GM18873 (cell line): ENCODE data around the gene LAPTM5.

Source experiments
- ATAC-seq: cut with Tn5 transposase; IDR thresholded peaks from one replicate; pipeline ENCODE4 v1.9.1; 2021; ENCODE audit warnings: mild to moderate bottlenecking, moderate library complexity, moderate number of reproducible peaks; ENCODE audit not compliant: unreplicated experiment, low FRiP score

LAPTM5 gene

DNA sequence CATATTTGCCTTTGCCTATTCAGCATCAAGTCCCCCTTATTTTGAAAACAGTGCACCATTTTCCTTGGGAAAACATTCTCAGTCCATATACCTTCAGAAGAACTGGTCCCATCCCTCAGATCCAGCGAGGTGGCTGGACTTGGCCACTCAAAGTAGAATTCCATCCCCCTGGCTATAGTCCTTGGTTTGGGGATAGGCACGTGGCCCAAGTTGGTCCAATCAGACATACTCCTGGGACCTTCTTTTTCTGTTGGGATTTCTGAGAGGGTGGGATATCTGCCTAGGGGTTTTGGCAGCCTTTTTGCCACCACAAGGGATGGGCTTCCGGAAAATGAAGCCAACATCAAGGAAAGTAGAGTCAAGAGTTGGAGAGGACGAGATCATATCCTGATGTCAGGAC lies 23.5 kb downstream of the LAPTM5 start:
- no peak for ATAC-seq

DNA sequence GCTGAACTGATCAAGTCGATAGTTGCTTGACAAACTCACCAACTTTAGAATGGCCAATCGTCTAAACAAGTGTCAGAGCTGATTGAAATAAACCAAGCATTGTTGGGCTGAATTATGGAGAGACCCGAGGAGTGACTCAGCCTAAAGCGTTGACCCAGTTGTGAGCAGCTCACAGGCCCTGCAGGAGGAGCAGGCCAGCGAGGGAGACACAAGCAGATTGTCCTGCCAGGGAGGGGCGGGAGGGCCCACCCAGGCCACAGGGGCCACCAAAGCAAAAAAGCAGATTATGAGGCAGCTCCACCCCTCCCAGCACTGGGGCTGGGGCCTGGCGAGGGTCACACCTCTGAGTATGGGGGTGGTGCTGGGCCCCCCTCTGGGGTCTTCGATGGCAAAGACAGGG lies 24.1 kb downstream of the LAPTM5 start:
- no peak for ATAC-seq

DNA sequence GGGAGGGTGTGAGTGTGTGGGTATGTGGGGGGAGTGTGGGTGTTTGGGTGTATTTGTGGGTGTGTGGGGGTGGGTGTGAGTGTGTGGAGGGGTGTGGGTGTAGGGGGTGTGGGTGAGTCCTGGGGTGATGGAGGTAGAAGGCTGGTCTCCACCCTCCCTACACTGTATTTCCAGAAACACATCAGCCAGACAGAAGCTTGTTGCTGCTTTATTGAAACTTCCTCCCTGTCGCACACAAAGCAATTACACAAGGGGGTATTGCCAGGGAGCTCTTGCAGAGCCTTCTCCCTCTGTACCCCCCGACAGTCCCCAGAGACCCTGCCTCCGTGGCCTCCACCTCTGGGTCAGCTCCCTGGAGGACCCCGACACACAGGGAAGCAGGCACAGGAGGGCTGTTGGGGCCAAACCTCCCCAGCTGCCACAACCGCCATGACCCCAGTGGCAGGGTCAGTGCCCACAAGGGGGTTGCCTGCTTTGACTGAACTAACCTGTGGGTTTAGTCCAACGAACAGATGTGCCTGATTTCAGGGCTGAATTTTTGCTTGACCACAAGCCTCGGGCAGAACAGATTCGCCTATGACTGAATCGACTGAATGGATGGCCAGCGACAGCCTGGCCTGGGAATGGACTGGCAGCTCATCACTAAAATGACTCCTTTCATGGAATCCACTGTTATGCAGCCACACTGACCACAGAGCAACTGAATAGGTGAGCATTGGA lies 25.1 kb downstream of the LAPTM5 start:
- peak; percentile 44 for ATAC-seq

DNA sequence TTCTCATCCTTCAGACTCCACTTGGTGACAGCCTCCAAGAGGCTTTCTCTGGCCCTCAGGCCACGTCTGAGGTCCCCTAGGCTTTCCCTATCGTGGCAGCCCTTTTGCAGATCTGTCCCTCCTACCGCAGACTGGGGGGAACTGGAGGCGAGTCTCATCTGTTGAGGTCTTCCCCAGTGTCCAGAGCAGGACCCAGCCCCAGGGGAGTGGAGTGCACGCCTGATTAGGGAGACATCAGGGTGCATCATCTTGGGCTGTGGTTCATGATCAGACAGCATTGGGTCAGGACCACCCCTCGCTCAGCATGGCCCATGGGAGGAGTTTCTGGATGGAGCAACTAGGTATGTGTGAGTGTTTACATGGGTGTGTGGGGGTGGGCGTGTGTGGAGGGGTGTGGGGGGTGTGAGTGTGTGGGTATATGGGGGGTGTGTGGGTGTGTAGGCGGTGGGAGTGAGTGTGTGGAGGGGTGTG lies 25.7 kb downstream of the LAPTM5 start:
- ATAC-seq = no peak

DNA sequence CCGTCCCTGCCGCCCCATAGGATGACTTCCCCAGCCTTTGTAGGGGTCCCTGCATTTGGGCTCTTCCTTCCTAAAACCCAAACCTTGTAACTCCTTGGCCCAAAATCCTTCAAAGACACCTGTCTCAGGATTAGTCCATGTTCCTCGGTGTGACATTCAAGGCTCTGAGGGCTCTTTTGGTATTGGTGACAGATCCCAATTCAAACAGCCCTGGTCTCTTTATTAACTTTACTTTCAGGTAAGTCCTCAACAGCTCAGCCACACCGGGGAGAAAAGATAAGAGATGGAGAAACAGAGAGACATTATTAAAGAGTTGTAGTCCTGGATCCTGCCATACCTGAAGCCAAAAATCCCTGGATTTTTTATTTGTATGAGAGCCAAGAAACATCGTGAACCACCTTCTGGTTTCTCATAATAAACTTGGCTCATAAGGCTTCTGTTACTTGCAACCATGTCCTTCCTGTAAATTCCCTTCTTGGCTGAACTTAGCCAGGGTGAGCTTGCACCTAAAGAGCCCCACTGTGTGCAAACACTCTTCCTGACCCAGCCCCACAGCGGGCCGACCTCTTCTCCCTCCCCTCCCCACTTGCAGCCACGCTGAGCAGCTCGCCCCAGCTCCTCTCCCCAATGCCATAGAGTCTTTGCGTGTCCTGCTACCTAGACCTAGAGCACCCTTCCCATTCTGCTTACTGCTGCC lies 26.3 kb downstream of the LAPTM5 start:
- no peak for ATAC-seq

DNA sequence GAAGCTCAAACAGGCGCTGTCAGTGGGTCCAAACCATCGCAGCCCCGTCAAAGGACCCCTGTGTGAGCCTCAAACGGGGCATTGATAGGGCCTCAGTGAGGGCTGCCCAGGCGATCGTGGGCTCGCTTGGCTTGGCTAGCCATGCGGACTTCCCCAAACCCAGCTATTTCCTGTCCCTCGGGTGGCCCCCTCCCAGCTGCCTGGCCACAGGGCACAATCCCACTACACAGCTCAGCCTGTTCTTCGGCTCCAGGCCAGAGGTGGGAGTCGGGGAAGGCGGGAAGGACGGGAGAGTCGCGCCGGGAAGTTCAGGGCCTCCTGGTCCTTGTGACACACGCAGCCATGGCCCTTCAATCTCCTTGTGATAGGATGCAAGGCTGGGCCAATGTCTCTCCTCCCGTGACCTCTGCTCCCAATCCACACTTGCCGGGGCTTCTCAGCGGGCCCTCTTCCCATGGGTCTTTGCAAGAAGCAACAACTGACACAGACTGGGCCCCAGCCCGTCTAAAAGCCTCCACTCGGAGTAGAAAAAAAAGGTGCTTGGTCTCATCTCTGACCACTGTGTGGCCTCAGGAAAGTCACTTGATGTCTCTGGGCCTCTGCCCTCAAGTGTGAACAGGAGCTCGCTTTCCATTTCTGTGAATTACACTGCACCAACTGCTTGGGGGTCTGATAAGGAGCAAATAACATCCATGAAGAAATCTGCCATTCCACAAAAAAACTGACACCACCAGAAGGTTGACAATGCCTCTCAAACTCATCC lies 27.0 kb downstream of the LAPTM5 start:
- no peak for ATAC-seq

DNA sequence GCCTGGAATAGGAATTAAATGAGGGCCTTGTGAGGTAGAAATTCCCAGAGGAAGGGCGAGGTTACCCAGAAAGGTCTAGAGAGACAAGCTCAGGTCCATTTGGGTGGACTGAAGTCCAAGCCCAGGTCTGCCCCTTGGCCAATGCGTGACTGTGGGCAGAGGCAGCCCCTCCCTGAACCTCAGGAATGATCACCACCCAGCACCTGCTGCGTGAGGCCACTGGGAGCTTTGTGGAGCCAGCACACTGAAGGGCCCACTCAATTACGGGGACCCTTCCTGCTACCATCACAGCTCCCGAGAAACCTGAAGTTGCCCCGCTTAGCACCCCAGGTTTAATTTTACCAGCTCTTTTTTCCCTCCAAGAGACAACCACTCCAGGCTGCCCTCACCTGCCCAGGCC lies 27.7 kb downstream of the LAPTM5 start:
- ATAC-seq = no peak

DNA sequence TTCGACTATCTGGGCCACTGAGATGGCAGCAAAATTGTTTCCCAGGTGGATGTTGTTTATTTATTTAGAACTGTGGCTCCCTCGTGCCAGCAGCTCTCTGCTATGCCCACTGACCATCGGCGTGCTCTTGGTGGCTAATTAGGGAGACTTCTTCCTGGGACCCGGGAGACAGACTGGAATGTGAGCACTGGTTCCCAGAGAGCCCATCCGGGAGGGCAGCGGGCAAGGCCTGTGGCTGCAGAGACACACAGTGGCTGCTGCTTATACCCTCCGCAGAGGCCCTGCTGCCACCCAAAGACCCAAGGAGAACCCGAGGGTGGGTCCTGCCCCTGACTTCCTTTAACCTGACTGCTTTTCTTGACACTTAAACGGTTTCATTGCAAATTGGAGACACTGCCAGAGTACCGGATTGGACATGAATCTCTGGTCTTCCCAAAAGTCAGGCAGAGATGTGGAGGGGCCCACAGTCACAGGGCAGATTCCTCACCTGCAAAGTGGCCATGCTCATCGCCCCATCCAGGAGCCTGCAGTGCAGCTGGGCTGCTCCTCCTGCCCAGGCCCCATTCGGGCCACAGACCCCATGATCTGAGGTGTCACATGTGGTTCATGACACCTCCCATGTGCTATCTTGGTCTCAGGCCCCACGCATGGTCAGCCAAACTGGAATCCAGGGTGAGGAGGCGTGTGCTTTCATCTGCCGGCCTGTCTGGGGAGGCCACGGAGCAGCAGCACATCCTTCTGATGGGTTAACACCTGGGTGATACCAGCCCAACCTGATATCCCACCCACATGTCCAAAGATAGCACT lies 28.5 kb downstream of the LAPTM5 start:
- no peak for ATAC-seq

DNA sequence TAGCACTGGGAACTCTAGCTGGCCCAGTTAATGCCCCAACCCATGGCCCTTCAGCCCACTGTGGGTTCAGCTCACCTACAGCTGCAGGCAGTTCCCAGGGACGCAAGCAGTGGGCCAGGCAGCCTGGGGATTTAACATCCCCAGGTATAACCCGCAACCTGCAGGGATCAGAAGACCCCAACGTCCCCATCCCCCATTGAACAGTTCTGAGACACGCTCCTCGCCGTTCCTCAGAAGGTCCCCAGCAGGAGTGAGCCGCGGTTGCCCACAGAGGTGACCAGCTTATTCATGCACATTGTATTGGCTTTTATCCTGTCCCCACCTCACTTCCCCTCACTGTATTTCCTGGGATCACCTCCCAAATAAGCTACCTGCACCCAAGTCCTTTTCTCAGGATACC lies 29.2 kb downstream of the LAPTM5 start:
- no peak for ATAC-seq

DNA sequence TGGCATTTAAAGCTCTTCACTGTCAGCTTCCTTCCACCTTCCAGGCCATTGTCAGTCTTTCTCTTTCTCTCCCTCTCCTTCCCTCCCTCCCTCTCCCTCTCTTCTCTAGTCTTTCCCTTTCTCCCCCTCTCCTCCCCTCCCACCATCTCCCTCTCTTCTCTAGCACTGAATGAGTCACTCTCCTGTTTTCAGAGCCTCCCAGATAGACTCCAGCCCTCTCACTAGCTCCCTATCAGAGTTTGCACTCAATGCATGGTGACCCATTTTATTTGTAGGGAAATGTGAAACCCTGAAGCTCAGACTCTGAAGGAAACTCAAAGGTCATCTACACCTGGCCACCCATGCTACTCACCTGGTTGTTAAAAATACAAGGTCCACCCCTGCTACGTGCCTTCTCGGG lies 29.8 kb downstream of the LAPTM5 start:
- ATAC-seq = no peak

DNA sequence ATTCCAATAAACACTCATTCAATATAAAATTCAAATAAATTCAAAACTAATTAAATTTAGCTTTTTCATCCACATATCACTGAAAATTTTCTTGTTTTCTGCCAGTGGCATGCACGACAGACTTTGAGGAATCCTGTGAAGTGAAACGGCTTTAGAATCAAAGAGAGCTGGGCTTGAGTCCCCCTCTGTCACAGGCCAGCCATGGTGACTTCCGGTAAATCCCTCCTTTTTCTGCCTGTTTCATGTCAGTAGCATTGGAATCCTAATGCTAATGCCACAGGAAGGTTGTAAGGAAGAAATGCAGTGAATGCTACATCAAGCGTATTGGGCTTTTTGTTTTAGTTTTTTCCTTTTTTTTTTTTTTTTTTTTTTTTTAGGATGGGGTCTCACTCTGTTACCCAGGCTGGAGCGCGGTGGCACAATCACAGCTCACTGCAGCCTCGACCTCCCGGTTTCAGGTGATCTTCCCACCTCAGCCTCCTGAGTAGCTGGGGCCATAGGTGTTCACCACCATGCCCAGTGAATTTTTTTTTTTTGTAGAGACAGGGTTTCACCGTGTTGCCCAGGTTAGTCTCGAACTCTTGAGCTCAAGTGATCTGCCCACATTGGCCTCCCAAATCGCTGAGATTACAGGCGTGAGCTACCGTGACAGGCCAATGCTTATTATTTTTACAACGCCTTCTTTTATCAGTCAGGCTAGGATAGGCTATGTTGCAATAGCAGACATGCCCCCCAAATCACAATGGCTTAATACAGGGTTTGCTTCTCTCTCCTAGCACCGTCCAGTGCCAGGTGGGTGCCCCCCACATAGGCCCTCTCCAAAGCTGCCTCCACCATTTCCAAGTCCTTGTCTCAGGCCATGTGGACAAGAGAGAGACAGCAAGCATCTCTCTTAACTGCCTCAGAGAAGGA lies 30.5 kb downstream of the LAPTM5 start:
- ATAC-seq = no peak

DNA sequence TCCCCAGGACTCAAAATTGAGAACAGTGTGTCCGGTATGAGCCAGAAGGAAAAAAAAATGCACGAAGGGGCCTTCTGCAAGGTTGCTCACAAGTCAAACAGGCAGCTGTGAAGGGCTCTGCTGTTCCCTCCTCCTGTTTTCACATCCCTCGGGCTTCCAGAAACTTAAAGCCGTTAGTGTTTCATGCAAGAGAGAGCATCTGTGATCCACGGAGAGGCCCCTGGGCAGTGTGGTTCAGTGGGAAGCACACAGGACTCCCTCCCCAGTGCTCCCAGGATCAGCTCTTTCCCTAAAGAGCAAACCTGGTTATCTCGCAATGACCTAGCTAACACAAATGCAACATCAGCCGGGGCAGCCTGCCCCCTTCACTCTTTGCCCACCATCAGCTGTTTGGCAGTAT lies 31.3 kb downstream of the LAPTM5 start:
- no peak for ATAC-seq

DNA sequence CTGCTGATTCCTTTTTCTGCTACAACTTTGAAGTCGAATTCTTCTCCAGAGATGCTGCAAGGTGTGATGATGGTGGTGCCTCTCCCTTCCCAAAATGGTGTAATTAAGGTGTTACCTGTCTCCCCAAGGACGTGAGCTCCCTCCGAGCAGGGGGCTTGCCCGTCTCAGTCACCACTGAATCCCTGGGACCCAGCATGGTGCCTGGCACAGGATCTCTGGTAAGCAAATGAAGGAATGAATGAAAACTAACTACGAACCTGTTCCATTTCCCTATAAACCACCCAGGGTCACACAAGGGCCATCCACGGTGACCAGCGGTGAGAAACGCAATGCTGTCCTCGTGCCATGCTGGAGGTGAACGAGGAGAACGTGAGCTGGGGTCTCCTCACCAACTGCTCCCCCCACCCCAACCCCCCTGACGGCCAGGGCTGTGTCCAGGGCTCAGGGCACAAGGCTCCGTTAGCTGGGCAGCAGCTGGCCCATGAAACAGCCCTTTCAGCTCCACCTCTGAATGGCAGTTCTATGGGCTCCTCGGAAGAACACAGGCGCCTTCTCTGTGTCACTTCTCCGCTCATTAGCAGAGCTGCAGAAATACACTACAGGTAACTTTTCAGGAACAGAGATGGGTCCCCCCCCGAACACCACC lies 32.0 kb downstream of the LAPTM5 start:
- ATAC-seq = no peak

DNA sequence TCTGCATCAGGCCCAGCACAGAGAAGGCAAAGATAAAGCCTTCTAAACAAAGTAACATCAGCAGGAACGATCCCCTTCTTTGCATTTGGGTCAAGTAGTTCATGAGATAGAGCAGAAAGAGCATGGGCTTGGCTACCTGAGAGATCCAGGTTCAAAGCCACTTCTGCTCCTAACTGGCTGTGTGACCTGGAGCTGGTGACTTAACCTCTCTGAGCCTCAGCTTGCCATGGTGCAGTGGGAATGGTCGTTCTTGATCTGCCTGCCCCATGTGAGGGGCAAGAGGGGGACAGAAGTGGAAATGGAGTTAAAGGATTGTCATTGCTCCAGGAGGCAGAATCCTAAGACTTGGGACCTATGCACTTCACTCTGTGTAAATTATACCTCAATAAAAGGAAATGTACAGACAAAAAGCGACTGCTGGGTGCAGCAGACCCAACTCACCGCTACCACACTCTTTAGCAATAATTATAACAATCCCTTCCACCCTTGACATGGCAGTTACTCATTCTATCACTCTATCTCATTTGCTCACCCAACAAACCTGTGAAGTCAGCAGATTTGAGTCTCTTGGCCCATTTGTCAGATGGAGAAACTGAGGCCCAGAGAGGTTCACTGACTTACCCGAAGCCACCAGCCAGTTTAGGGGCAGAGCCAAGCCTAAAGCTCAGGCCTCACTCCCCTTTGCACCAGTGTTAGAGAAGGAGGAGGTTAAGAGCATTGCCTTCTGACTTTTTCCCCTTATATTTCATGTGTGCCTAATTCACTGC lies 32.7 kb downstream of the LAPTM5 start:
- ATAC-seq = no peak

DNA sequence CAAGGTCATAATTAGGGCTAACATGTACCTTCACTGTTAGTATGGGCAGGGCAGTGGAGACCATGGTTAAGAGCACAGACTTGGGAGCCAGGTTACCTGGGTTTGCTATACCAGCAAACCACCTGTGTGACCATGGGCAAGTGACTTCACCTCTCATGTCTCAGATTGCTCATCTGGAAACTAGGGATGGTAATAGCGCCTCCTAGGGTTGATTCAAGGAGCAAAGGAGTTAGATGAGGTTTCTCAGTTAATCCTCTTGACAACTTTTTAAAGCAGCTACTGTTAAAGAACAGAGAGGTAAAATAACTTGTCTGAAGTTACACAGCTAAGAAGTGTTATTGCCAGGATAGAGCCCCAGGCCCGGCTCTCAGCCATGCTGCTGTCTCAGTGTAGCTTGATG lies 33.4 kb downstream of the LAPTM5 start:
- ATAC-seq = no peak

DNA sequence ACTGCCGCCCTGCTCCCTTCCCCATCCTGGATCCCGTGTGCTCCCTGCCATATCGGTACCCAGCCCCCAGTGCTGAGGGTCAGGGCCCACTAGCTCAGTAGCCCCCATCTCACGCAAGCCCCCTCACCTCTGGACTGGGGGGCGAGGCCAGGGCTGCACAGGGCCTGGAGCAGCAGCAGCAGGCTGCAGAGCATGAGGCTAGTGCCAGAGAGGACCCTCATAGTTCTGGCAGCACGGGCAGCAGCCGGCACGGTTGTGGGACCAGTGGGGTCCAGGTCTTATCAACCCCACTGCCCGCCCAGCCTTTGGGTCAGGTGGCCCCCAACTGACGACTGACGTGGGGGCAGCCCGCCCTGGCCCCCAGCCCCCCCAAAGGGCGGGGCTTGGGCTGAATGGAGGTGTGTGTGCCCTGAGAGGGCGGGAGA lies 34.2 kb downstream of the LAPTM5 start, which contains the start of gene MATN1:
MATN1 (minus strand) TSS at position 255 of the 425 bp plus-strand sequence; CDS start at position 221, 34 bp downstream.
- ATAC-seq = no peak

DNA sequence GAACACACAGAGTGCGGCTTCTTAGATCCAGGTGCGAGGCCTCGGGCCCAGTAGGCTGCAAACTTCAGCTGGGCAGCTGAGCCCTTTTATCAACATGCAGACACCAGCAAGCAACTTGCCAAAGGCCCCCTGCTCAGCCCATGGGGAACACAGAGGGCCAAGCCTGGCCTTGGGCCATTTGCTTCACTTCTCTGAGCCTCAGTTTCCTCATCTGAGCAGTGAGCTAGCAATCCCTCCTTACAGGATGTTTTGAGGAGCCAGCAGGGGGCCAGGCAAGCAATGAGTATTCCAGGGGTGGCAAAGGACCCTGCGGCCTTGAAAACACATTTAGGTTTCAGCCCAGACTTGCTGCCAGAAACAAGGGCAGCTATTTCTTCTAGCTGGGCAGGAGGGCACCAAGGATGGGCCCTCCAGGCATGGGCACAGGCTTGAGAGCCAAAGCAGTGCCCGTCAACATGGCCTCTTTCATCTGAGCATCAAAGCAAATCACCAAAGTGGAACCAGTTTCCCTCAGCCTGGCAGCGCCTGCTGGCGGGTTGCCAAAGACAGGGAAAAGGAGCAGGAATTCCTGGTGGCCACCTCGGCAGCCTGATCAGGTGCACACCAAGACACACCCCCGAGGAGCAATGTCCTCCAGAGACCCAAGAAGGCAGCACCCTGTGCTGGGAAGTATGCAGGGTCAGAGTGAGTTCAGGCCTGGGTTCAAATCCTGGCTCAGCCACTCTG lies 35.6 kb downstream of the LAPTM5 start:
- no peak for ATAC-seq
